Muscle layer of duodenum (tissue), 2 donors: ENCODE measurements around the gene TMEM82.
A peak's percentile ranks its signal among the peaks of the same experiment; 100 is the strongest.
"Not testable (repeated sequence)": the region's sequence is repeated elsewhere in the genome, so short reads cannot be mapped to it uniquely, and the experiment has no call there.

ENCODE experiments used
- H3K27ac ChIP-seq: one replicate; pipeline ENCODE4 v1.7.0; 2013; ENCODE audit warnings: mild to moderate bottlenecking, low read length
- H3K27me3 ChIP-seq: one replicate; pipeline ENCODE4 v1.7.0; 2013; ENCODE audit warnings: low read depth, mild to moderate bottlenecking, control low read depth, low read length
- H3K36me3 ChIP-seq, 2 donors: one replicate each; pipeline ENCODE4 v1.7.0; 2013; ENCODE audit warnings: low read length in 2 of 2, control low read depth in 1 of 2, mild to moderate bottlenecking in 1 of 2; ENCODE audit not compliant: insufficient read depth in 2 of 2, control insufficient read depth in 1 of 2
- H3K4me1 ChIP-seq, 2 donors: one replicate each; pipeline ENCODE4 v1.7.0; 2013; ENCODE audit warnings: low read length in 2 of 2, mild to moderate bottlenecking in 2 of 2, control low read depth in 1 of 2, moderate library complexity in 1 of 2; ENCODE audit not compliant: insufficient read depth in 2 of 2, control insufficient read depth in 1 of 2
- H3K4me3 ChIP-seq, 2 donors: one replicate each; pipeline ENCODE4 v1.7.0; 2013; ENCODE audit warnings: low read length in 2 of 2, low read depth in 1 of 2, mild to moderate bottlenecking in 1 of 2
- H3K9me3 ChIP-seq, 2 donors: one replicate each; pipeline ENCODE4 v1.7.0; 2013; ENCODE audit warnings: low read length in 2 of 2, control low read depth in 1 of 2, mild to moderate bottlenecking in 1 of 2; ENCODE audit not compliant: control insufficient read depth in 1 of 2
- donor health status: healthy.

Gene TMEM82

GRCh38 chr1:15742339-15742801 lies at the start of gene TMEM82:
TSS of gene TMEM82 (plus strand) at chr1:15742499. CDS start at chr1:15742560, 61 bp downstream.
- H3K9me3 ChIP-seq, result no peaks in the 10 kb centered on the region
- no peaks in the 10 kb centered on the region for H3K27me3 ChIP-seq
- H3K27ac ChIP-seq, result peak within 1 kb of the TSS; percentile 54
- no peak within 1 kb of the TSS for H3K4me3 ChIP-seq
- no peaks in the 10 kb centered on the region for H3K36me3 ChIP-seq
- H3K4me1 ChIP-seq, result peaks cover 0 to 8% of the 10 kb centered on the region in 2 donors

- Histone ChIP-seq H3K4me3 (no peak overlapping the region), H3K27ac (no peak overlapping the region), H3K9me3 (no peaks in the 10 kb centered on the region), H3K4me1 (peaks cover 3 to 27% of the 10 kb centered on the region in 2 donors), H3K36me3 (peaks cover 0 to 5% of the 10 kb centered on the region in 2 donors), H3K27me3 (no peaks in the 10 kb centered on the region)
Observed at GRCh38 chr1:15693371-15693770, 48.9 kb upstream of the TMEM82 start.

GRCh38 chr1:15696956-15697521 lies 45.3 kb upstream of the TMEM82 start:
- Histone ChIP-seq H3K27me3 (no peaks in the 10 kb centered on the region), H3K4me1 (peaks cover 3 to 22% of the 10 kb centered on the region in 2 donors), H3K27ac (peak overlapping the region; percentile 39), H3K9me3 (no peaks in the 10 kb centered on the region), H3K36me3 (peaks cover 0 to 5% of the 10 kb centered on the region in 2 donors), H3K4me3 (peak overlapping the region in 1 of 2 donors; percentile 5)

GRCh38 chr1:15698201-15698600 lies 44.1 kb upstream of the TMEM82 start:
- Histone ChIP-seq H3K36me3 (peaks cover 0 to 5% of the 10 kb centered on the region in 2 donors), H3K27ac (no peak overlapping the region), H3K4me3 (no peak overlapping the region), H3K27me3 (no peaks in the 10 kb centered on the region), H3K9me3 (no peaks in the 10 kb centered on the region), H3K4me1 (peaks cover 3 to 26% of the 10 kb centered on the region in 2 donors)

GRCh38 chr1:15699321-15699720 lies 43.0 kb upstream of the TMEM82 start:
- not testable (repeated sequence) for H3K27ac ChIP-seq, H3K36me3 ChIP-seq, H3K27me3 ChIP-seq, H3K4me3 ChIP-seq, H3K9me3 ChIP-seq
- H3K4me1 ChIP-seq, result peaks cover 10 to 29% of the 10 kb centered on the region in 2 donors

- H3K9me3 ChIP-seq, result no peaks in the 10 kb centered on the region
- H3K4me1 ChIP-seq, result peaks cover 14 to 38% of the 10 kb centered on the region in 2 donors
- peaks cover 0 to 5% of the 10 kb centered on the region in 2 donors for H3K36me3 ChIP-seq
- no peak overlapping the region for H3K4me3 ChIP-seq
- no peak overlapping the region for H3K27ac ChIP-seq
- no peaks in the 10 kb centered on the region for H3K27me3 ChIP-seq
Observed at GRCh38 chr1:15700508-15700907, 41.8 kb upstream of the TMEM82 start.

GRCh38 chr1:15701784-15702183 lies 40.5 kb upstream of the TMEM82 start:
- Histone ChIP-seq H3K27me3 (no peaks in the 10 kb centered on the region), H3K4me3 (no peak overlapping the region), H3K4me1 (peaks cover 14 to 39% of the 10 kb centered on the region in 2 donors), H3K27ac (no peak overlapping the region), H3K9me3 (no peaks in the 10 kb centered on the region), H3K36me3 (peaks cover 0 to 1% of the 10 kb centered on the region in 2 donors)

GRCh38 chr1:15702722-15703550 lies 39.4 kb upstream of the TMEM82 start:
- H3K4me3 ChIP-seq, result peak overlapping the region in 1 of 2 donors; percentile 28
- H3K9me3 ChIP-seq, result no peaks in the 10 kb centered on the region
- no peaks in the 10 kb centered on the region for H3K36me3 ChIP-seq

GRCh38 chr1:15703562-15703961 lies 38.7 kb upstream of the TMEM82 start:
- no peaks in the 10 kb centered on the region for H3K27me3 ChIP-seq
- H3K9me3 ChIP-seq, result no peaks in the 10 kb centered on the region
- H3K4me3 ChIP-seq, result peak overlapping the region; percentile 4 to 28
- H3K27ac ChIP-seq, result peak overlapping the region; percentile 95
- H3K36me3 ChIP-seq, result no peaks in the 10 kb centered on the region
- peaks cover 14 to 38% of the 10 kb centered on the region in 2 donors for H3K4me1 ChIP-seq

More at GRCh38 chr1:15702722-15703550, 39.4 kb upstream of the TMEM82 start:
- peaks cover 14 to 38% of the 10 kb centered on the region in 2 donors for H3K4me1 ChIP-seq
- H3K27ac ChIP-seq, result peak overlapping the region; percentile 95
- no peaks in the 10 kb centered on the region for H3K27me3 ChIP-seq

- H3K4me1 ChIP-seq, result peaks cover 14 to 38% of the 10 kb centered on the region in 2 donors
- no peaks in the 10 kb centered on the region for H3K9me3 ChIP-seq
- H3K27ac ChIP-seq, result peak overlapping the region; percentile 95
- no peaks in the 10 kb centered on the region for H3K36me3 ChIP-seq
- H3K4me3 ChIP-seq, result peak overlapping the region in 1 of 2 donors; percentile 4
- H3K27me3 ChIP-seq, result no peaks in the 10 kb centered on the region
Observed at GRCh38 chr1:15704526-15705183, 37.6 kb upstream of the TMEM82 start.

GRCh38 chr1:15705184-15705566 lies 37.1 kb upstream of the TMEM82 start:
- no peak overlapping the region for H3K27ac ChIP-seq
- no peaks in the 10 kb centered on the region for H3K36me3 ChIP-seq
- H3K4me3 ChIP-seq, result no peak overlapping the region
- peaks cover 14 to 33% of the 10 kb centered on the region in 2 donors for H3K4me1 ChIP-seq
- H3K27me3 ChIP-seq, result no peaks in the 10 kb centered on the region
- H3K9me3 ChIP-seq, result no peaks in the 10 kb centered on the region
